Measurements from ENCODE around the gene KANK2. TPM values are rescaled to one million over a fixed set of nuclear protein-coding genes. Genes with fewer than 3 reads are reported as not detected.

Gene KANK2
- total RNA-seq, 1 experiment from 2014 or later: 35.1 TPM

- Mint-ChIP-seq H3K4me1 (peaks cover 10% of the 10 kb centered on the region), H3K4me3 (no peak overlapping the region), H3K36me3 (peaks cover 11% of the 10 kb centered on the region), H3K27me3 (ENCODE audit: low read depth) (no peaks in the 10 kb centered on the region), H3K9me3 (no peaks in the 10 kb centered on the region), H3K27ac (no peak overlapping the region)
- CTCF ChIA-PET: interaction anchor here (2.0 kb wide), 1 partner anchor 12 kb away, joined by 5 read pairs; no protein-coding TSS in a partner anchor
- TF ChIP-seq NR1H2 (CRISPR knock-in tag; IDR thresholded peaks at IDR 0.05): no peak
- TF ChIP-seq SP1 (CRISPR knock-in tag; conservative IDR thresholded peaks at IDR 0.05): no peak
- TF ChIP-seq PREB (CRISPR knock-in tag; IDR thresholded peaks at IDR 0.05; ENCODE audit: borderline replicate concordance): no peak
- no peak for TF ChIP-seq GABPB1 (CRISPR knock-in tag; IDR thresholded peaks at IDR 0.05)
- TF ChIP-seq ZNF512 (CRISPR knock-in tag; IDR thresholded peaks at IDR 0.05; ENCODE audit: borderline replicate concordance): no peak
- no peak for TF ChIP-seq EMX1 (CRISPR knock-in tag; IDR thresholded peaks at IDR 0.05)
- TF ChIP-seq ZBTB21 (CRISPR knock-in tag; IDR thresholded peaks at IDR 0.05; ENCODE audit: borderline replicate concordance): no peak
- no peak for TF ChIP-seq ZNF219 (CRISPR knock-in tag; IDR thresholded peaks at IDR 0.05; ENCODE audit: borderline replicate concordance)
- no peak for TF ChIP-seq ZNF532 (CRISPR knock-in tag; IDR thresholded peaks at IDR 0.05; ENCODE audit: borderline replicate concordance)
- TF ChIP-seq TEAD4 (CRISPR knock-in tag; IDR thresholded peaks at IDR 0.05): no peak
- no peak for TF ChIP-seq ZNF232 (CRISPR knock-in tag; IDR thresholded peaks at IDR 0.05)
- no peak for TF ChIP-seq NR3C1 (CRISPR knock-in tag; conservative IDR thresholded peaks at IDR 0.05; ENCODE audit: low read depth)
- no peak for ATAC-seq
- no peak for DNase-seq (ENCODE audit: low spot score)
- POLR2A ChIA-PET: no interaction called here
These were observed 5.4 kb downstream of the KANK2 start for GRCh38 chr19:11191934-11192333.

GRCh38 chr19:11191273-11191755, 6.0 kb downstream of the KANK2 start:
- POLR2A ChIA-PET: no interaction called here
- Mint-ChIP-seq H3K36me3 (peaks cover 11% of the 10 kb centered on the region), H3K27ac (no peak overlapping the region), H3K4me3 (no peak overlapping the region), H3K4me1 (peaks cover 7% of the 10 kb centered on the region), H3K27me3 (ENCODE audit: low read depth) (no peaks in the 10 kb centered on the region), H3K9me3 (no peaks in the 10 kb centered on the region)
- ATAC-seq (peak; percentile 74), DNase-seq (ENCODE audit: low spot score) (peak; percentile 34)
- CTCF ChIA-PET: interaction anchor here (2.0 kb wide), 1 partner anchor 13 kb away, joined by 5 read pairs; no protein-coding TSS in a partner anchor
- TF ChIP-seq USF1 (CRISPR knock-in tag; IDR thresholded peaks at IDR 0.05) (peak; percentile 87), USF2 (CRISPR knock-in tag; IDR thresholded peaks at IDR 0.05) (peak; percentile 91), NFYB (CRISPR knock-in tag; conservative IDR thresholded peaks at IDR 0.05; ENCODE audit: low read depth) (peak; percentile 59), MYBL2 (CRISPR knock-in tag; IDR thresholded peaks at IDR 0.05) (no peak)
